PFSK-1 (cell line): ENCODE results near the gene KIF22.

Experiments used
- FOXP2 ChIP-seq: optimal IDR thresholded peaks from 2 replicates; pipeline ENCODE3; 2011; ENCODE audit warnings: borderline replicate concordance, control low read depth, inconsistent platforms; ENCODE audit not compliant: insufficient read depth; ENCODE audit errors: extremely low read length, extremely low read depth
- POLR2AphosphoS5 ChIP-seq: IDR thresholded peaks from 2 replicates; pipeline ENCODE4 v1.6.1; 2012; ENCODE audit warnings: low read depth, mild to moderate bottlenecking, control low read depth, low read length, moderate library complexity
- REST ChIP-seq, 2 experiments: IDR thresholded peaks; 2 replicates each; pipeline versions ENCODE4 v1.6.1 to v1.8.0; 2011 to 2012; ENCODE audit warnings: low read depth in 2 of 2, low read length in 2 of 2, control low read depth in 1 of 2, inconsistent platforms in 1 of 2, mild to moderate bottlenecking in 1 of 2, moderate library complexity in 1 of 2; ENCODE audit not compliant: insufficient read depth in 1 of 2
- SIN3A ChIP-seq: IDR thresholded peaks from 2 replicates; pipeline ENCODE4 v1.6.1; 2012; ENCODE audit warnings: mild to moderate bottlenecking, low read length, moderate library complexity, borderline replicate concordance; ENCODE audit not compliant: insufficient read depth
- TAF1 ChIP-seq: IDR thresholded peaks from 2 replicates; pipeline ENCODE4 v1.6.1; 2012; ENCODE audit warnings: low read length, control low read depth, borderline replicate concordance; ENCODE audit not compliant: insufficient read depth

The KIF22 gene

GRCh38 chr16:29810699-29811169 lies 20.2 kb downstream of the KIF22 start:
- TF ChIP-seq POLR2AphosphoS5 (no peak), FOXP2 (no peak), SIN3A (no peak), REST (IDR thresholded peaks at IDR 0.05; ENCODE audit: insufficient read depth in 1 of 2, low read depth in 2 of 2, low read length in 2 of 2) (no peak), TAF1 (no peak)

GRCh38 chr16:29811170-29811895 lies 20.8 kb downstream of the KIF22 start:
- TF ChIP-seq POLR2AphosphoS5, result peak; percentile 89
- TF ChIP-seq TAF1, result 0 out of 2 replicates have a peak, but pooled peaks have one; percentile 6
- peak; percentile 78; the same call in 1 of the 2 replicates for TF ChIP-seq SIN3A
- TF ChIP-seq REST (IDR thresholded peaks at IDR 0.05; ENCODE audit: insufficient read depth in 1 of 2, low read depth in 2 of 2, low read length in 2 of 2), result no peak
- TF ChIP-seq FOXP2, result no peak

GRCh38 chr16:29811896-29812665 lies 21.5 kb downstream of the KIF22 start, which contains the start of gene PRRT2:
Gene PRRT2, plus strand, starts transcription at chr16:29812193. Its CDS starts 862 bp downstream, at chr16:29813055.
- TF ChIP-seq REST (IDR thresholded peaks at IDR 0.05; ENCODE audit: insufficient read depth in 1 of 2, low read depth in 2 of 2, low read length in 2 of 2), result peak in 1 of 2 experiments; percentile 34; a peak in 1 of 4 replicates
- no peak for TF ChIP-seq POLR2AphosphoS5
- TF ChIP-seq TAF1, result no peak
- TF ChIP-seq FOXP2, result no peak
- TF ChIP-seq SIN3A, result no peak

- no peak for TF ChIP-seq FOXP2
- TF ChIP-seq TAF1, result no peak
- no peak for TF ChIP-seq POLR2AphosphoS5
- TF ChIP-seq REST (IDR thresholded peaks at IDR 0.05; ENCODE audit: insufficient read depth in 1 of 2, low read depth in 2 of 2, low read length in 2 of 2), result no peak
- no peak for TF ChIP-seq SIN3A
Measured at GRCh38 chr16:29812754-29813643, 22.4 kb downstream of the KIF22 start.
